Parietal lobe (tissue), 1 donor: ENCODE data around the gene LTBP2. TPM values are rescaled to one million over a fixed set of nuclear protein-coding genes. Genes with fewer than 3 reads are reported as not detected.

ENCODE experiments used
- total RNA-seq: library from RNA; depleted of rRNA; stranded (reverse); fragments of >200 nt; gene quantifications from one replicate; pipeline ENCODE4 v1.2.3, GENCODE V29; 2014

Gene LTBP2
- 0.94 TPM for total RNA-seq

GRCh38 chr14:74611650-74612349 lies at the start of gene LTBP2:
TSS of gene LTBP2 (minus strand) at chr14:74612237. CDS start at chr14:74611944, 293 bp downstream.

GRCh38 chr14:74493343-74494261 lies 118.4 kb downstream of the LTBP2 start, which contains the start of gene ISCA2:
TSS of gene ISCA2 (plus strand) at chr14:74493765. CDS start at chr14:74493775, 10 bp downstream.

GRCh38 chr14:74492776-74493342 lies 119.2 kb downstream of the LTBP2 start, which contains the start of gene NPC2:
TSS of gene NPC2 (minus strand) at chr14:74493305. CDS start at chr14:74493274, 31 bp downstream.

Other genes with a start within 250 kb of the LTBP2 start
- gene SYNDIG1L, start 186.0 kb downstream of the LTBP2 start, total RNA-seq: 1.3 TPM
- 16.6 TPM for gene NPC2, start 118.9 kb downstream of the LTBP2 start, total RNA-seq
- gene ISCA2, start 118.5 kb downstream of the LTBP2 start, total RNA-seq: 24.7 TPM
- 70.1 TPM for gene AREL1, start 100.8 kb upstream of the LTBP2 start, total RNA-seq
- gene FCF1, start 100.9 kb upstream of the LTBP2 start, total RNA-seq: 21.0 TPM
- gene YLPM1, start 151.1 kb upstream of the LTBP2 start, total RNA-seq: 231 TPM